NCI-H1694 (cell line): Measurements from ENCODE around the gene RPL9.
"Not testable (repeated sequence)": the region's sequence is repeated elsewhere in the genome, so short reads cannot be mapped to it uniquely, and the experiment has no call there.

ENCODE experiments used
- DNase-seq: peaks from one replicate; lab custom pipeline; 2025; lab: John Stamatoyannopoulos, UW

RPL9 gene

GRCh38 chr4:39458505-39459300 is at the start of gene RPL9, which contains the start of gene LIAS:
Gene RPL9, minus strand, starts transcription at chr4:39458922. Its CDS starts 483 bp downstream, at chr4:39458439.
Gene LIAS, plus strand, starts transcription at chr4:39459056. Its CDS starts 62 bp downstream, at chr4:39459118.
- DNase-seq, result peak; percentile 95

DNA sequence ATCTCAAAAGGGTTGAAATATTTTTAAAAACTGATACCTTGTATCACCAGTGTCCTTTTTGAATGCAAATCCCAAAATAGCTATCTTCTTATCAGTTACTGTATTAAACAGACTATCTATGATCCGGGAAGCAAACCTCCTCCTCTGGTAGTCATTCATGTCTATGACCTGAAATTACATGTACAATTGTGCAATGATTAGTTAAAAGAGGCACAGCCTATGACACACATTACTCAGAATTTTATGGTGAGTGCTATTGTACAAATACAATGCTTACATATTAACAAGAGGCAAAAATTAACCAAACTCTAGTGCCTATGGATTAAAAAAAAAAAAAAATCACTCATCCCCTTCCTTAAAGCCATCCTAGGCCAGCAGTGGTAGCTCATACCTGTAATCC is 46.9 kb upstream of the RPL9 start:
- no peak for DNase-seq

DNA sequence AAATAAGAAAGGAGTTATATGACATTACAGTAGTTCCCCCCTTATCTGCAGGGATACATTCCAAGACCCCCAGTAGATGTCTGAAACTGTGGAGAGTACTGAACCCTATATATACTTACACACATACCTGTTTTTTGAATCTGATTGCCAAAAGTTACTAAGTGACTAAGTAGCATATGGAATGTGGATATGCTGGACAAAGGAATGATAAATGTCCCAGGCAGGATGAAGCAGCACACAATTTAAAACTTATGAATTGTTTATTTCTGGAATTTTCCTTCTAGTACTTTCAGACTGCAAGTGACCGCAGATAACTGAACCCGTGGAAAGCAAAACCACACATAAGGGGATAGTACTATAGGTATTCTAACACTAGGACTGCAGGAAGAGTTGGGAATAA is 45.8 kb upstream of the RPL9 start:
- DNase-seq, result no peak

DNA sequence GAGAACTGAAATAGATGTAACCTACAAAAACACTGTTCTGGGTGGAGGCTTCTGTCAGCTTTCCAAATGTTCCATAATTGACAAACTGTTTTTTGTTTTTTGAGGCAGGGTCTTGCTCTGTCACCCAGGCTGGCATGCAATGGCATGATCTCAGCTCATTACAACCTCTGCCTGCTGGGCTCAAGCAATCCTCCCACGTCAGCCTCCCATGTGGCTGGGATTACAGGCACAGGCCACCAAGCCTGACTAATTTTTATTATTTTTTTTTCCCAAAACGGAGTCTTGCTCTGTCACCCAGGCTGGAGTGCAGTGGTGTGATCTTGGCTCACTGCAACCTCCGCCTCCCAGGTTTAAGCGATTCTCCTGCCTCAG is 43.9 kb upstream of the RPL9 start:
- DNase-seq, result not testable (repeated sequence)

DNA sequence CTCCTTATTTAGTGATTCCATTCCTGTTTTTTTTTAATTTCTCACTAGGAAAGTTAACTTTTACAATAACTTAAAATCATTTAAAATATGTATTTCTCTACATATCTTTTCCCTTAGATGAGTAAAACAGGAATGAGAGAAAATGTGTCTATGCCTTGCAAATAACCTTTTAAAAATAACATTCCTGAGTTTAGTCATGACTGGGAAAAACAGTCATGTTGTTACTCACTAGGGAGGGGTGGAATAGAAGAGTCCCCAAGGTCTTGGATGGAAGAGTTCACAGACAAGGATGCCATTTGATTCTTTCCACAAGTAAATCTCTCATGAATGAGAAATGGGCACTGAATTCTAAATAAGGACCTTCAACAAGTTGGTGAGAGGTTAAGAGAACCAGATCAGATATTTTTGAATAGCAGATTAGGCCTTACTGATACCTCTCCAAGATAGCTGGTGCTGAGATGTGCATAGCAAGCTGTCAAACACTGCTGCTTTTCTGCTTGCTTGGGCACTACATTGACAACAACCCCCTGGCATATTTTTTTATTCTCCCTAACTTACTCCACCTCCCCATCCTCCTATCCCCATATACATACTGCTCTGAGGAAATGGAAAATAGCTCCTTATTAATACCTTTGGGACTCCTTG is 43.4 kb upstream of the RPL9 start:
- no peak for DNase-seq

DNA sequence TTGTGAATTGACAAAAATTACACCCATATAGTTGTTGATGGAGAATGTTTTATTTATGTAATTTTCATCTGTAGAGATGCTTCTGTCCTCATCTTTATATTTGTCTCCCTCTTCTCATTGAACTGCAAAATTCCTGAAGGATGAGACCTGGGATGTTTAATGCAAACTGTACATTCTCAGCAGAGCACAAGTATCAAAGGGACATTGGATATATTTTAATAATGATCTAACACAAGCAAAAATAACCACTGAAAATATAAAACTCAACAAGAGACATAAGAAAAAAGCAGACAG is 40.0 kb upstream of the RPL9 start:
- DNase-seq, result no peak

GRCh38 chr4:39497909-39498726 is 39.4 kb upstream of the RPL9 start:
- DNase-seq, result no peak

GRCh38 chr4:39495446-39496213 is 36.9 kb upstream of the RPL9 start:
- DNase-seq, result no peak

DNA sequence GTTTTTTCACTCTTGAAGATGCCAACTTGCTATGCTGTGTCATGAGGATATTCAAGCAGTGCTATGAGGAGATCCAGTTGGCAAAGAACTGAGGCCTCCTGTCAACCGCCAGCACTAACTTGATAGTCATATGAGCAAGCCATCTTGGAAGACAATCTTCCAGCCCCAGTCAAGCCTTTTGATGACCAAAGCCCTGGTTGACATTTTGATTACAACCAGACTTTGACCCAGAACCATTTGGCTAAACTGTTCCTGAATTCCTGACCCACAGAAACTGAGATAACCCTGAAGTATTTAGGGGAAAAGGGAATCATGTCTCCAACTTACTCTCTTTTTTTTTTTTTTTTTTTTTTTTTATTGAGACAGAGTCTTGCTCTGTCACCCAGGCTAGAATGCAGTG is 35.6 kb upstream of the RPL9 start:
- no peak for DNase-seq

DNA sequence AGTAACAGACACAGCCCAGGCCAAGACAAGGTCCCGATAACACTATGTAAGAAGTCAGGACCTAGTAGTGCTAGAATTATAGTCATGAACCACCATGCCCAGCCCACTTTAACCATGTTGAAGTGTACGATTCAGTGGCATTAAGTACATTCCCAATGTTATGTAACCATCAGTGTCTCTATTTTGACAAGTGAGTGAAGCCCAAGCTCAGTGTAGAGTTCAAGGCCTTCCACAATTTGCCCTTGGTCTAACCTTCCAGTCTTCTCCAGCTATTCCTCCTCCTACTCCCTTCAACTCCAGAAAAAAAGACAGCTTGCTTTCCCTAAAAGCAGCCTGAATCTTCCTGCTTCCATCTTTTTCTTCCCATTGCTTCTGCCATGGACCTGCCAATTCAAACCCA is 31.6 kb upstream of the RPL9 start:
- no peak for DNase-seq

DNA sequence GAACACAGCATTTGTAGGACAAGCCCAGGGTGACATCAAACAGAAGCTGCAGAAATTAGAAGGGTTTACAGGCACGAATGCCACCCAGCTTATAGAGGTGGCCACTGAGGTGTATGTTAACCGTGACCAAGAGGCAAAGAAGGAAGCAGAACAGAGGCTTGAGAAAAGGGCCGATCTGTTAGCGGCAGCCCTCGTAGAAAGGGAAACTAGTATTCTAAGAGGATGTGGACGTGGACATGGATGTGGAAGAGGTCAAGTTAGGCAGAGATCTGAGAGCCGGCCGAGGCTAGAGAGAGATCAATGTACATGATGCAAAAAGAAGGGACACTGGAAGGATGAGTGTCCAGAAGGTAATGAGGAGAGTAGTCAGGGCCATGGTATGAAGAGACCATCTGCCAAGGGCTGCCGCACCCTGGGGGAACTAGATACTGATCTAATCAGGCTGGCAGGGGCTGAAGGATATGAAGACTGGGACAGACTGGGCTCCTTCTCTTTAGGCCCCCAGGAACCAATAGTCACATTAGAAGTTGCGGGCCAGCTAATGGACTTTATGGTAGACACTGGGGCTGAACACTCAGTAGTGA is 27.6 kb upstream of the RPL9 start:
- no peak for DNase-seq

- no peak for DNase-seq
These were observed 26.0 kb upstream of the RPL9 start for GRCh38 chr4:39484582-39485272.

- no peak for DNase-seq
These were observed 22.4 kb upstream of the RPL9 start for GRCh38 chr4:39480902-39481695.

DNA sequence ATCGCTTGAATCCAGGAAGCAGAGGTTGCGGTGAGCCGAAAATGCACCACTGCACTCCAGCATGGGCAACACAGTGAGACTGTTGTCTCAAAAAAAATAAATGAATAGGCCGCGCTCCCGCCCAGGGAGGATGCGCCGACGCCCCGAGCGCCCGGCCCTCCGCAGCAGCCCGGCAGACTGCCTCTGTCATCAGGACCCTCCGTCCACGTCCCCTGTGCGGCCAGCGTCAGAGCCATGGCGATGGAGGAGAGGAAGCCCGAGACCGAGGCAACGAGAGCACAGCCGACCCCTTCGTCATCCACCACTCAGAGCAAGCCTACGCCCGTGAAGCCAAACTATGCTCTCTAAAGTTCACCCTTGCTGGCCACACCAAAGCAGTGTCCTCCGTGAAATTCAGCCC is 21.5 kb upstream of the RPL9 start:
- no peak for DNase-seq

DNA sequence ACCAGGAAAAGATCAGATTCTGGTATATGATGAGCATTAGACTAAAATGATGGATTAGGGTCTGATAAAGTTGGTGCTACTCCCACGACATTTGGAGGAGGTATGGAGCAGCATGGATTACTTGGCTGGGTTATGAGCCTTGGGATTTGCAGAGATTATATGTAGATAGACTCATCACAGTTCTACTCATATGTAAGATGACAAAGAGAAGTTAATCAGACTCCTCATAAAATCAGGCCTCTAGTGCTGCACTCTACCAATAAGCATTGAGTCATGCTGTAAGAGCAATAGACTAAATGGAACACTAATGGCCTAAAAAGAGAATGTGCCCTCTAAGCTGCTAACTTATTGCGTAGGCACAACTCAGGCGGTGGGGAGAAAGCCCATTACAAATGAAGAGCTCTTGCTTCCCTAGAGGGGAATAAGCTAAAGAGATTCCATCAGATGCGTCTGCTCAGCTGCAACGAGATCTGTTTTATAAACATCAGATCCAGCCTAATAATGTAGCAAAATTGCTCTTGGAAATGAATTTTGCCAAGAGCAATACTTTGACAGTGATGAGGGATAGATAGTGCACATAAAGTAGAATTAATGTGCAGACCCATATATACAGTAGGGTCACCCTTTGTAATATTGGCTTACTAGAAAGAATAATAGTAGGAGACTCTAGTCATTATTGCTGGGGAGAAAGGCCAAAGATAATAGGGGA is 17.6 kb upstream of the RPL9 start:
- no peak for DNase-seq

DNA sequence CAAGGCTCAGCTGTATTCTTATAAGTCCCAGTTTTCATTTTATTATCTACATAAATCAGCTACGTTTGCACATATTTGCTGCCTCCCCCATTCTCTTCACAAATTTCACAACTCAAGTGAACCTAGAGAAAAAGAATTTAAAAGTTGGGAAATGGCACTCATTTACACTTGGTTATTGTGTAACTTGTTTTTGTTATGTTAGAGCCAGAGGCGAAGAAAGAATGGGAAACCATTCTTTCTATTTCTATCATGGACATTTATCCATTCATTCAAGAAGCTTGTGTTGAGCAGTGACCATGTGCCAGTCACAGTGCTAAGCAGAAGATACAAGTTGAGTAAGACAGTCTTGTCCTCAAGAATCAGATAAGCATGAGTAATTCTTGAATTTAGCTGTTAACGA is 13.7 kb upstream of the RPL9 start:
- DNase-seq, result no peak

GRCh38 chr4:39470402-39470801 is 11.7 kb upstream of the RPL9 start:
- no peak for DNase-seq

- DNase-seq, result peak; percentile 73
These were observed 10.8 kb upstream of the RPL9 start for GRCh38 chr4:39469429-39470077.

- DNase-seq, result no peak
These were observed 8.7 kb upstream of the RPL9 start for GRCh38 chr4:39467464-39467863.
